T-helper 2 cell treated with Interferon-gamma antibody and Interleukin-4, amounts not matched to agents 5 μg/mL and 100 μg/mL, for 36 hours (primary cell): ENCODE measurements around the gene LYPD6B.
"Not testable (repeated sequence)": the region's sequence is repeated elsewhere in the genome, so short reads cannot be mapped to it uniquely, and the experiment has no call there.

ENCODE experiments used
- DNase-seq: peaks from one replicate; pipeline ENCODE4 v3.0.0; 2021; ENCODE audit warnings: low spot score
- H3K27ac Mint-ChIP-seq: one replicate; pipeline ENCODE4 v1.8.0; 2021; ENCODE audit warnings: mild to moderate bottlenecking, mixed read lengths
- H3K27me3 Mint-ChIP-seq: one replicate; pipeline ENCODE4 v1.8.0; 2021; ENCODE audit warnings: low read depth, mixed read lengths
- H3K36me3 Mint-ChIP-seq: one replicate; pipeline ENCODE4 v1.8.0; 2021; ENCODE audit warnings: low read depth, mixed read lengths
- H3K4me1 Mint-ChIP-seq: one replicate; pipeline ENCODE4 v1.8.0; 2021; ENCODE audit warnings: low read depth, mixed read lengths
- H3K4me3 Mint-ChIP-seq: one replicate; pipeline ENCODE4 v1.8.0; 2022; ENCODE audit warnings: mild to moderate bottlenecking, moderate library complexity, mixed read lengths
- H3K9me3 Mint-ChIP-seq: one replicate; pipeline ENCODE4 v1.8.0; 2021; ENCODE audit warnings: mixed read lengths

LYPD6B gene

GRCh38 chr2:149236410-149236809, 197.9 kb downstream of the LYPD6B start:
- no peaks in the 10 kb centered on the region for H3K36me3 Mint-ChIP-seq
- no peak for DNase-seq
- no peaks in the 10 kb centered on the region for H3K4me1 Mint-ChIP-seq
- H3K9me3 Mint-ChIP-seq, result no peaks in the 10 kb centered on the region
- no peaks in the 10 kb centered on the region for H3K27me3 Mint-ChIP-seq
- no peak overlapping the region for H3K4me3 Mint-ChIP-seq
- H3K27ac Mint-ChIP-seq, result no peak overlapping the region

GRCh38 chr2:149246186-149246585, 207.7 kb downstream of the LYPD6B start:
- H3K36me3 Mint-ChIP-seq, result no peaks in the 10 kb centered on the region
- no peaks in the 10 kb centered on the region for H3K9me3 Mint-ChIP-seq
- H3K4me3 Mint-ChIP-seq, result no peak overlapping the region
- no peaks in the 10 kb centered on the region for H3K4me1 Mint-ChIP-seq
- no peak for DNase-seq
- H3K27ac Mint-ChIP-seq, result no peak overlapping the region
- H3K27me3 Mint-ChIP-seq, result no peaks in the 10 kb centered on the region

DNA sequence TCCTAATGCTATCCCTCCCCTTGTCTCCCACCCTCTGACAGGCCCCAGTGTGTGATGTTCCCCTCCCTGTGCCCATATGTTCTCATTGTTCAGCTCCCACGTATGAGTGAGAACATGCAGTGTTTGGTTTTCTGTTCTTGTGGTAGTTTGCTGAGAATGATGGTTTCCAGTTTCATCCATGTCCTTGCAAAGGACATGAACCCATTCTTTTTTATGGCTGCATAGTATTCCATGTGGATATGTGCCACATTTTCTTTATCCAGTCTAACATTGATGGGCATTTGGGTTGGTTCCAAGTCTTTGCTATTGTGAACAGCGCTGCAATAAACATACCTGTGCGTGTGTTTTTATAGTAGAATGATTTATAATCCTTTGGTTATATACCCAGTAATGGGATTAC, 212.9 kb downstream of the LYPD6B start:
- H3K9me3 Mint-ChIP-seq, H3K27ac Mint-ChIP-seq, H3K36me3 Mint-ChIP-seq, H3K4me3 Mint-ChIP-seq, H3K27me3 Mint-ChIP-seq, H3K4me1 Mint-ChIP-seq, DNase-seq: not testable (repeated sequence)

DNA sequence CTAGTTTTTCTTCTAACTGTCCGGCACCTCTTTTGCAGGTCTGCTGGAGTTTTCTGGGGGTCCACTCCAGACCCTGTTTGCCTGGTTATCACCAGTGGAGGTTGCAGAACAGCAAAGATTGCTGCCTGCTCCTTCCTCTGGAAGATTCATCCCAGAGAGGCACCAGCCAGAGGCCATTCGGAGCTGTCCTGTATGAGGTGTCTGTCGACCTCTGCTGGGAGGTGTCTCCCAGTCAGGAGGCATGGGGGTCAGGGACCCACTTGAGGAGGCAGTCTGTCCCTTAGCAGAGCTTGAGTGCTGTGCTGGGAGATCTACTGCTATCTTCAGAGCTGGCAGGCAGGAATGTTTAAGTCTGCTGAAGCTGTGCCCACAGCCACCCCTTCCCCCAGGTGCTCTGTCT, 218.4 kb downstream of the LYPD6B start:
- H3K27ac Mint-ChIP-seq, H3K9me3 Mint-ChIP-seq, H3K36me3 Mint-ChIP-seq, H3K4me3 Mint-ChIP-seq, DNase-seq, H3K4me1 Mint-ChIP-seq, H3K27me3 Mint-ChIP-seq: not testable (repeated sequence)

DNA sequence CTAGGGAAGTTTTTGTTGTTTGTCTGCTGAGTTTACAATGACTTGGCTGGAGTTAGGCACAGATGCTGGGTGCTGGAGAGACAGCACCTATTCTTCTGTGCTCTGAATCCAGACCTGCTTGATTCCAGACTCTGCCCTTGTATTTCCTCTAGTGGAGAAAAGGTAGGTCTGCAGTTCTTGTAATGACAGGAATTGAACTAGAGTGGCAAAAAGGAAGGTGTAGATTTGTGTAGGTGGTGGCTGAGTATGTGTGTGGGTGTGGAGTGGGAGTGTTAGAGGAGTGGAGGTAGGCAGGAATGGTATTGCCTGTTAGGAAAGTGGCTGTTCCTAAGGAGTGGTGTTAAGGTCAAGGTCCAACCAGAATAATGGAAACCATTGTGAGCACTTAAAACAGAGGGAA, 220.0 kb downstream of the LYPD6B start:
- DNase-seq, result no peak
- no peaks in the 10 kb centered on the region for H3K9me3 Mint-ChIP-seq
- no peaks in the 10 kb centered on the region for H3K4me1 Mint-ChIP-seq
- no peak overlapping the region for H3K4me3 Mint-ChIP-seq
- no peaks in the 10 kb centered on the region for H3K36me3 Mint-ChIP-seq
- no peak overlapping the region for H3K27ac Mint-ChIP-seq
- peaks cover 3% of the 10 kb centered on the region for H3K27me3 Mint-ChIP-seq

GRCh38 chr2:149259136-149259535, 220.6 kb downstream of the LYPD6B start:
- no peak overlapping the region for H3K27ac Mint-ChIP-seq
- H3K36me3 Mint-ChIP-seq, result no peaks in the 10 kb centered on the region
- DNase-seq, result no peak
- no peaks in the 10 kb centered on the region for H3K9me3 Mint-ChIP-seq
- peaks cover 3% of the 10 kb centered on the region for H3K27me3 Mint-ChIP-seq
- H3K4me3 Mint-ChIP-seq, result no peak overlapping the region
- no peaks in the 10 kb centered on the region for H3K4me1 Mint-ChIP-seq

- Mint-ChIP-seq H3K9me3 (no peaks in the 10 kb centered on the region), H3K4me1 (no peaks in the 10 kb centered on the region), H3K27me3 (peaks cover 3% of the 10 kb centered on the region), H3K36me3 (no peaks in the 10 kb centered on the region), H3K27ac (no peak overlapping the region), H3K4me3 (no peak overlapping the region)
- DNase-seq, result no peak
These were observed 223.2 kb downstream of the LYPD6B start for GRCh38 chr2:149261692-149262091.
